Measurements from ENCODE around the gene CACNB2.

- TF ChIP-seq POLR2A (IDR thresholded peaks at IDR 0.05; ENCODE audit: low read length) (no peak), CTCF (IDR thresholded peaks at IDR 0.05) (no peak), PHF8 (IDR thresholded peaks at IDR 0.05; ENCODE audit: borderline replicate concordance, low read depth) (no peak), HDAC2 (IDR thresholded peaks at IDR 0.05) (no peak), REST (IDR thresholded peaks at IDR 0.05) (no peak)
Observed at GRCh38 chr10:18352175-18352574, 212.0 kb downstream of the CACNB2 start.

Data from A549 (cell line).